DND-41 (cell line): ENCODE data around the gene VWCE.

ENCODE experiments used
- ATAC-seq: fragments of 200-7000 bp; cut with Tn5 transposase; 3 replicates; pipeline ENCODE4 v1.9.1; 2021; ENCODE audit warnings: low read depth; ENCODE audit not compliant: insufficient read depth
- DNase-seq: peaks from one replicate; pipeline ENCODE4 v3.0.0-alpha.2; 2020
- H2AFZ ChIP-seq: 2 replicates; pipeline ENCODE4 v1.6.0; 2012; ENCODE audit warnings: low read depth, low read length
- H3K27ac ChIP-seq: 2 replicates; pipeline ENCODE4 v1.5.1; 2012; ENCODE audit warnings: low read length, inconsistent platforms
- H3K27me3 ChIP-seq: fragments of 200-600 bp; sonication (generic); 2 replicates; pipeline ENCODE4 v1.6.0; 2012; ENCODE audit warnings: low read length, mild to moderate bottlenecking, inconsistent platforms; ENCODE audit not compliant: insufficient read depth, poor library complexity
- H3K36me3 ChIP-seq: 2 replicates; pipeline ENCODE4 v1.5.1; 2012; ENCODE audit warnings: low read length, inconsistent platforms; ENCODE audit not compliant: insufficient read depth
- H3K4me1 ChIP-seq: 2 replicates; pipeline ENCODE4 v1.5.1; 2012; ENCODE audit warnings: mild to moderate bottlenecking, low read length; ENCODE audit not compliant: insufficient read depth
- H3K4me2 ChIP-seq: 2 replicates; pipeline ENCODE4 v1.6.0; 2012; ENCODE audit warnings: mild to moderate bottlenecking, moderate library complexity, low read length, inconsistent platforms; ENCODE audit not compliant: insufficient read depth
- H3K4me3 ChIP-seq, 2 experiments: fragments of 200-600 bp in 1 of 2; shearing (Covaris generic) in 1 of 2; 2 replicates each; pipeline ENCODE4 v1.5.1; 2012 to 2016; ENCODE audit warnings: inconsistent platforms in 2 of 2, low read length in 2 of 2, mild to moderate bottlenecking in 2 of 2, low read depth in 1 of 2, moderate library complexity in 1 of 2
- H3K79me2 ChIP-seq: 2 replicates; pipeline ENCODE4 v1.6.0; 2012; ENCODE audit warnings: low read length, inconsistent platforms; ENCODE audit not compliant: insufficient read depth
- H3K9ac ChIP-seq: 2 replicates; pipeline ENCODE4 v1.6.0; 2012; ENCODE audit warnings: low read depth, mild to moderate bottlenecking, inconsistent platforms, low read length, moderate library complexity
- H3K9me3 ChIP-seq: 2 replicates; pipeline ENCODE4 v1.5.1; 2012; ENCODE audit warnings: low read length, moderate library complexity, mild to moderate bottlenecking, inconsistent platforms; ENCODE audit not compliant: insufficient read depth, severe bottlenecking
- H4K20me1 ChIP-seq: 2 replicates; pipeline ENCODE4 v1.6.0; 2012; ENCODE audit warnings: low read length; ENCODE audit not compliant: insufficient read depth
- CTCF ChIP-seq: IDR thresholded peaks from 2 replicates; pipeline ENCODE4 v1.5.1; 2012; ENCODE audit warnings: borderline replicate concordance, low read length, moderate library complexity, mild to moderate bottlenecking; ENCODE audit not compliant: poor library complexity, severe bottlenecking; ENCODE audit errors: extremely low read depth
- EZH2 ChIP-seq: IDR thresholded peaks from 3 replicates; pipeline ENCODE4 v1.6.1; 2012; ENCODE audit warnings: borderline replicate concordance, low read depth, mild to moderate bottlenecking, moderate library complexity, low read length, inconsistent platforms; ENCODE audit not compliant: severe bottlenecking

The VWCE gene

GRCh38 chr11:61325649-61326414, 30.7 kb upstream of the VWCE start:
- H3K36me3 ChIP-seq = peaks cover 91% of the 10 kb centered on the region
- no peaks in the 10 kb centered on the region for H3K27me3 ChIP-seq
- H3K79me2 ChIP-seq = peaks cover 56% of the 10 kb centered on the region
- no peak overlapping the region for H3K4me2 ChIP-seq
- peaks cover 21% of the 10 kb centered on the region; the same call in 1 of the 2 replicates for H4K20me1 ChIP-seq
- H3K4me3 ChIP-seq = no peak overlapping the region
- H3K4me1 ChIP-seq = peaks cover 15% of the 10 kb centered on the region
- H3K9me3 ChIP-seq = no peaks in the 10 kb centered on the region
- H3K9ac ChIP-seq = no peak overlapping the region
- TF ChIP-seq EZH2 = no peak
- TF ChIP-seq CTCF = no peak
- DNase-seq = no peak
- H3K27ac ChIP-seq = no peak overlapping the region
- ATAC-seq = no peak
- no peak overlapping the region for H2AFZ ChIP-seq

GRCh38 chr11:61315260-61315659, 20.1 kb upstream of the VWCE start:
- Histone ChIP-seq H3K4me1 (no peaks in the 10 kb centered on the region), H3K4me2 (no peak overlapping the region), H3K79me2 (no peaks in the 10 kb centered on the region), H3K4me3 (no peak overlapping the region), H2AFZ (no peak overlapping the region), H3K36me3 (peaks cover 90% of the 10 kb centered on the region), H3K9me3 (no peaks in the 10 kb centered on the region), H3K9ac (no peak overlapping the region), H3K27ac (no peak overlapping the region), H4K20me1 (peaks cover 6% of the 10 kb centered on the region; the same call in 1 of the 2 replicates), H3K27me3 (no peaks in the 10 kb centered on the region)
- ATAC-seq (no peak), DNase-seq (no peak)
- no peak for TF ChIP-seq EZH2
- no peak for TF ChIP-seq CTCF

DNA sequence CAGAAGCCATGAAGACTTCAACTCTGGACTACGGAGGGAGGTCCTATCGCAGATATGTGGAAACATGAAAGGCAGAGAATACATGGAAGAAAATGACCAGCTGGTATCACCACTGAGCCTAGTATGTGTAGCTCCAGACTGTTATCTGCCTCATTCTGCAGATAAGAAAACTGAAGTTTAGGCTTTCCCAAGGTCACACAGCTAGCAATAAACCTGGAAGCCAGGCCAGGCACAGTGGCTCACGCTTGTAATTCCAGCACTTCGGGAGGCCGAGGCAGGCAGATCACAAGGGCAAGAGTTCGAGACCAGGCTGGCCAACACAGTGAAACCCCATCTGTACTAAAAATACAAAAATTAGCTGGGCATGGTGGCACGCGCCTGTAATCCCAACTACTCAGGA, 15.6 kb upstream of the VWCE start:
- H3K4me3 ChIP-seq = no peak overlapping the region
- H3K4me1 ChIP-seq = no peaks in the 10 kb centered on the region
- H4K20me1 ChIP-seq = peaks cover 14% of the 10 kb centered on the region; the same call in 1 of the 2 replicates
- no peaks in the 10 kb centered on the region for H3K27me3 ChIP-seq
- TF ChIP-seq EZH2 = no peak
- no peak for TF ChIP-seq CTCF
- no peak for ATAC-seq
- H3K79me2 ChIP-seq = no peaks in the 10 kb centered on the region
- DNase-seq = no peak
- H3K27ac ChIP-seq = no peak overlapping the region
- H3K9ac ChIP-seq = no peak overlapping the region
- H3K9me3 ChIP-seq = no peaks in the 10 kb centered on the region
- H3K4me2 ChIP-seq = no peak overlapping the region
- H2AFZ ChIP-seq = no peak overlapping the region
- peaks cover 100% of the 10 kb centered on the region for H3K36me3 ChIP-seq
